ENCODE data around the gene DNASE1L2.

The DNASE1L2 gene

GRCh38 chr16:2275476-2276367 lies 39.5 kb downstream of the DNASE1L2 start:
- H3K79me1 ChIP-seq (replicated peaks; ENCODE audit: low read length, poor library complexity, severe bottlenecking), result peaks cover 19% of the 10 kb centered on the region
- peaks cover 10% of the 10 kb centered on the region for H3K4me1 ChIP-seq (ENCODE audit: control insufficient read depth, insufficient read depth, low read depth, low read length)
- no peak overlapping the region for H3K27ac ChIP-seq (ENCODE audit: low read length, poor library complexity, severe bottlenecking)
- H3K4me2 ChIP-seq (ENCODE audit: low read length, poor library complexity, severe bottlenecking), result no peak overlapping the region
- no peak overlapping the region for H3K23ac ChIP-seq (ENCODE audit: low read length in 2 of 2)
- H2BK12ac ChIP-seq (ENCODE audit: low read length in 2 of 2), result no peak overlapping the region
- H3K4ac ChIP-seq (ENCODE audit: low read depth in 1 of 2, low read length in 2 of 2), result no peak overlapping the region
- H2BK120ac ChIP-seq (ENCODE audit: low read depth, low read length), result no peak overlapping the region
- no peak overlapping the region for H3K9ac ChIP-seq (ENCODE audit: low read length)
- H3K36me3 ChIP-seq (ENCODE audit: control insufficient read depth in 1 of 2, insufficient read depth in 2 of 2, low read depth in 1 of 2, low read length in 2 of 2), result peaks cover 0 to 27% of the 10 kb centered on the region in 2 experiments
- H3K9me3 ChIP-seq (ENCODE audit: control insufficient read depth, low read length), result no peaks in the 10 kb centered on the region
- no peak overlapping the region for H2AFZ ChIP-seq (ENCODE audit: low read depth, low read length)
- no peak overlapping the region for H2AK5ac ChIP-seq (ENCODE audit: low read length, severe bottlenecking)
- no peak overlapping the region for H3K18ac ChIP-seq (ENCODE audit: low read depth in 1 of 2, low read length in 2 of 2)
- no peak overlapping the region for H2BK5ac ChIP-seq (ENCODE audit: low read depth, low read length, poor library complexity, severe bottlenecking)
- WGBS, result 86% methylated on average over 29 of the region's 30 CpGs
- no peak overlapping the region for H4K8ac ChIP-seq (ENCODE audit: low read length)
- no peak overlapping the region for H3K4me3 ChIP-seq (ENCODE audit: insufficient read depth in 1 of 2, low read depth in 1 of 2, low read length in 2 of 2)
- H3K27me3 ChIP-seq (ENCODE audit: control insufficient read depth in 1 of 2, insufficient read depth in 1 of 2, low read length in 2 of 2), result peaks cover 30 to 49% of the 10 kb centered on the region in 2 experiments
- H4K91ac ChIP-seq (ENCODE audit: low read length), result no peak overlapping the region
- H2BK15ac ChIP-seq (ENCODE audit: low read depth, poor library complexity, severe bottlenecking), result no peak overlapping the region
- H3K14ac ChIP-seq (ENCODE audit: low read length in 2 of 2), result no peak overlapping the region
- DNase-seq, result no peak

DNA sequence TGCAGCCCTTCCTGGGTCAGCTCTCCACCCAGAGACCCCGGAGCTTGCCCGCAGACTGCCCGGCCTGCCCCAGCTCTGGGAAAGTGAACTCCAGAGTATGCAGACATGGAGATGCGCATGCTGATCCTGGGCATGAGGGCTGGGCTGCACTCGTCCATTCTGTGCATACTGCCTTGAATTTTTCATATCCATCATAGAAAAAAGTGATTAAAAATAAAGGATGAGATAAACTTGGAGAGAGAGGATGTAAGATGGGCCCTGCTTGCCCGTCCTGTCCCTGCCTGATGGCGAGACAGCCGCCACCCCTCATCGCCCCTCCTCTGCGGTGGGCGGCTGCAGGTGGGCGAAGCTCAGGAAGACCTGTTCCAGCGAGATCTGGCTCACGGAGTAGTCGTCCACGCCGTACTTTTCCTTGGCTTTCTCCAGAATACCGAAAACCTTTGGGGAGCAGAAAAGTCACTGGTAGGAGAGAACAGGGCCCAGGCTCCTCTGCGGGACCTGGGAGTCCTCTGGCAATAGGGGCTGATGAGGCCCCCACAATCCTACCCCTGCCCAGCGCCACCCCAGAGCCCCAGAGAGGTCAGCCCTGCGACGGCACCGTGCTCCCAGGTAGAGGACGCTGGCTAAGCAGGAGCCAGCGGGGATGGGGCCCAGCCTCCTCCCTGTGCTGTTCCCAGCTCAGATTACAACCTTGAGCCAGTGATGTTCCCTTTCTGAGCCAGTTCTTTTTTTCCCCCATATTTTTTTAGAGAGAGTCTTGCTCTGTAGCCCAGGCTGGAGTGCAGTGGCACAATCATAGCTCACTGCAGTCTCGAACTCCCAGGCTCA lies 40.3 kb downstream of the DNASE1L2 start:
- H4K8ac ChIP-seq (ENCODE audit: low read length), result no peak overlapping the region
- no peak overlapping the region for H2AFZ ChIP-seq (ENCODE audit: low read depth, low read length)
- H3K4me1 ChIP-seq (ENCODE audit: control insufficient read depth, insufficient read depth, low read depth, low read length), result peaks cover 9% of the 10 kb centered on the region
- H2BK120ac ChIP-seq (ENCODE audit: low read depth, low read length), result no peak overlapping the region
- H4K91ac ChIP-seq (ENCODE audit: low read length), result no peak overlapping the region
- no peak overlapping the region for H3K4me3 ChIP-seq (ENCODE audit: insufficient read depth in 1 of 2, low read depth in 1 of 2, low read length in 2 of 2)
- H3K36me3 ChIP-seq (ENCODE audit: control insufficient read depth in 1 of 2, insufficient read depth in 2 of 2, low read depth in 1 of 2, low read length in 2 of 2), result peaks cover 0 to 24% of the 10 kb centered on the region in 2 experiments
- no peaks in the 10 kb centered on the region for H3K9me3 ChIP-seq (ENCODE audit: control insufficient read depth, low read length)
- no peak overlapping the region for H3K14ac ChIP-seq (ENCODE audit: low read length in 2 of 2)
- no peak overlapping the region for H2BK12ac ChIP-seq (ENCODE audit: low read length in 2 of 2)
- no peak for DNase-seq
- no peak overlapping the region for H3K27ac ChIP-seq (ENCODE audit: low read length, poor library complexity, severe bottlenecking)
- H3K18ac ChIP-seq (ENCODE audit: low read depth in 1 of 2, low read length in 2 of 2), result no peak overlapping the region
- H2BK15ac ChIP-seq (ENCODE audit: low read depth, poor library complexity, severe bottlenecking), result no peak overlapping the region
- H2AK5ac ChIP-seq (ENCODE audit: low read length, severe bottlenecking), result no peak overlapping the region
- peaks cover 11% of the 10 kb centered on the region for H3K79me1 ChIP-seq (replicated peaks; ENCODE audit: low read length, poor library complexity, severe bottlenecking)
- no peak overlapping the region for H2BK5ac ChIP-seq (ENCODE audit: low read depth, low read length, poor library complexity, severe bottlenecking)
- H3K23ac ChIP-seq (ENCODE audit: low read length in 2 of 2), result no peak overlapping the region
- no peak overlapping the region for H3K4me2 ChIP-seq (ENCODE audit: low read length, poor library complexity, severe bottlenecking)
- no peak overlapping the region for H3K9ac ChIP-seq (ENCODE audit: low read length)
- H3K4ac ChIP-seq (ENCODE audit: low read depth in 1 of 2, low read length in 2 of 2), result no peak overlapping the region
- H3K27me3 ChIP-seq (ENCODE audit: control insufficient read depth in 1 of 2, insufficient read depth in 1 of 2, low read length in 2 of 2), result peaks cover 31 to 57% of the 10 kb centered on the region in 2 experiments
- WGBS, result 84% methylated on average over 24 of the region's 26 CpGs

DNA sequence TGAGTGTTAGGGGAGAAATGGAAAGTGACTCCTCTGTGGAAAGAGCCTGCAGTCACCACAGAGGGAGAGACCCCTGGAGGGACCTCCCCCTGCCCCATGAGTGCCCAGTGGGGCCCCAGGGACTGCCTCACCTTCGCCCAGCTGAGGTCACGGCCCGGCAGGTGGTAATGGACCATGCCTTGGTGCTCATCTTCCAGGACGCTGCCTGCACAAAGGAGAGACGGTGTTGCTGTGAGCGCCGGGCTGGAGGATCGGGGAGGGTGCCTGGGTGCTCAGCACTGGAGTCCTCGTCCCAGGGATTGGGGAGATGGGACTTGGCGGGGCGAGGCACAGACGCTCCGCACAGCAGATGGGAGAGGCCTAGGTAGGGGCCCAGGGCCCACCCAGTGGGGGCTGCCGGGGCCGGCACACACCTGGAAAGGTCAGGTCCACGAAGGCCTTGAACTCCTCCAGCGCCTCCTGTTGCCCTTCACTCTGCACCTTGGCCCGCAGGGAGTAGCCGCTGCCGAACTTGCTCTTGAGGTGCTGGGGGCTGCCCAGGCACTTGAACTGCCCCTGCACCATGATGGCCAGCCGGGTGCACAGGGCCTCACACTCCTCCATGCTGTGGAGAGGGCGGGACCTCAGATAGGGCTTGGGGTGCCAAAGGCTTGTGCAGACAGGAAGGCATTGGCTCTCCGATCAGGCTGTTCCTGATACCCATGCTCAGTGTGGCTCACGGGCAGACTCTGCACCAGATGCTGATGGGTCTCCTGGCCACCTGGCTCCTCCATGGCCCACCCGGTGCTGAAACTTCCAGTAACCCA lies 41.4 kb downstream of the DNASE1L2 start:
- H3K4ac ChIP-seq (ENCODE audit: low read depth in 1 of 2, low read length in 2 of 2), result no peak overlapping the region
- H4K91ac ChIP-seq (ENCODE audit: low read length), result no peak overlapping the region
- H2AFZ ChIP-seq (ENCODE audit: low read depth, low read length), result no peak overlapping the region
- peaks cover 2% of the 10 kb centered on the region for H3K4me1 ChIP-seq (ENCODE audit: control insufficient read depth, insufficient read depth, low read depth, low read length)
- no peak overlapping the region for H2AK5ac ChIP-seq (ENCODE audit: low read length, severe bottlenecking)
- H2BK120ac ChIP-seq (ENCODE audit: low read depth, low read length), result no peak overlapping the region
- H3K27me3 ChIP-seq (ENCODE audit: control insufficient read depth in 1 of 2, insufficient read depth in 1 of 2, low read length in 2 of 2), result peaks cover 31 to 66% of the 10 kb centered on the region in 2 experiments
- 89% methylated on average over 25 of the region's 25 CpGs for WGBS
- H2BK12ac ChIP-seq (ENCODE audit: low read length in 2 of 2), result no peak overlapping the region
- H3K18ac ChIP-seq (ENCODE audit: low read depth in 1 of 2, low read length in 2 of 2), result no peak overlapping the region
- no peak overlapping the region for H2BK15ac ChIP-seq (ENCODE audit: low read depth, poor library complexity, severe bottlenecking)
- no peak overlapping the region for H4K8ac ChIP-seq (ENCODE audit: low read length)
- H3K27ac ChIP-seq (ENCODE audit: low read length, poor library complexity, severe bottlenecking), result no peak overlapping the region
- no peak overlapping the region for H3K23ac ChIP-seq (ENCODE audit: low read length in 2 of 2)
- no peaks in the 10 kb centered on the region for H3K9me3 ChIP-seq (ENCODE audit: control insufficient read depth, low read length)
- H3K4me3 ChIP-seq (ENCODE audit: insufficient read depth in 1 of 2, low read depth in 1 of 2, low read length in 2 of 2), result no peak overlapping the region
- no peak overlapping the region for H3K4me2 ChIP-seq (ENCODE audit: low read length, poor library complexity, severe bottlenecking)
- H3K14ac ChIP-seq (ENCODE audit: low read length in 2 of 2), result no peak overlapping the region
- H3K9ac ChIP-seq (ENCODE audit: low read length), result no peak overlapping the region
- no peak for DNase-seq
- H2BK5ac ChIP-seq (ENCODE audit: low read depth, low read length, poor library complexity, severe bottlenecking), result no peak overlapping the region
- H3K36me3 ChIP-seq (ENCODE audit: control insufficient read depth in 1 of 2, insufficient read depth in 2 of 2, low read depth in 1 of 2, low read length in 2 of 2), result peaks cover 0 to 14% of the 10 kb centered on the region in 2 experiments
- H3K79me1 ChIP-seq (replicated peaks; ENCODE audit: low read length, poor library complexity, severe bottlenecking), result peaks cover under 1% of the 10 kb centered on the region
